ENCODE results near the gene PEPD.

DNA sequence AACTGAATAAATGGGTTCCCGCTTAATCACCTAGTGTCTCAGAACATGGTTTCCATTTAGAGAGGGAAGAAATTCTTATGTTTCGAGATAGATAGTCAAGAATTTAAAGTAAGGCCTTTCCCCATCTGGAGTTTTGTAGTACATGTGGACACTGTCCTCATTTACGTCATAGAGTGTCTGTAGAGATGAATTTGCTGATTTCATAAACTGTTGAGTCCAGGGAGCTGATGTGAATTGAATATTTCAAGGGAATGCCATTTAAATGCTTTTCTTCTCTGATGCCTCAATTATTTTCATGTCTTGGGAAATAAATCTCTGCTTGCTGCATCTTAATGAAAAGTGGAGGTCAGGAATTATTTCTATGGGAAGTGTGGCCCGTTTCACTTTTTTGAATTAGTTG is 138.6 kb downstream of the PEPD start:
- TF ChIP-seq POLR2A (IDR thresholded peaks at IDR 0.05) (no peak), POLR2AphosphoS5 (IDR thresholded peaks at IDR 0.05) (no peak)
- TF ChIP-seq, protein P1, sequence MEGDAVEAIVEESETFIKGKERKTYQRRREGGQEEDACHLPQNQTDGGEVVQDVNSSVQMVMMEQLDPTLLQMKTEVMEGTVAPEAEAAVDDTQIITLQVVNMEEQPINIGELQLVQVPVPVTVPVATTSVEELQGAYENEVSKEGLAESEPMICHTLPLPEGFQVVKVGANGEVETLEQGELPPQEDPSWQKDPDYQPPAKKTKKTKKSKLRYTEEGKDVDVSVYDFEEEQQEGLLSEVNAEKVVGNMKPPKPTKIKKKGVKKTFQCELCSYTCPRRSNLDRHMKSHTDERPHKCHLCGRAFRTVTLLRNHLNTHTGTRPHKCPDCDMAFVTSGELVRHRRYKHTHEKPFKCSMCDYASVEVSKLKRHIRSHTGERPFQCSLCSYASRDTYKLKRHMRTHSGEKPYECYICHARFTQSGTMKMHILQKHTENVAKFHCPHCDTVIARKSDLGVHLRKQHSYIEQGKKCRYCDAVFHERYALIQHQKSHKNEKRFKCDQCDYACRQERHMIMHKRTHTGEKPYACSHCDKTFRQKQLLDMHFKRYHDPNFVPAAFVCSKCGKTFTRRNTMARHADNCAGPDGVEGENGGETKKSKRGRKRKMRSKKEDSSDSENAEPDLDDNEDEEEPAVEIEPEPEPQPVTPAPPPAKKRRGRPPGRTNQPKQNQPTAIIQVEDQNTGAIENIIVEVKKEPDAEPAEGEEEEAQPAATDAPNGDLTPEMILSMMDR (IDR thresholded peaks at IDR 0.05), result no peak
